IPS-18a (cell line): Measurements from ENCODE around the gene LILRB5.
"Not testable (repeated sequence)": the region's sequence is repeated elsewhere in the genome, so short reads cannot be mapped to it uniquely, and the experiment has no call there.

ENCODE experiments used
- H3K27ac ChIP-seq: one replicate; pipeline ENCODE4 v1.5.1; 2013; ENCODE audit warnings: low read length
- H3K27me3 ChIP-seq: one replicate; pipeline ENCODE4 v1.6.1; 2013; ENCODE audit warnings: mild to moderate bottlenecking, low read length; ENCODE audit not compliant: control insufficient read depth, insufficient read depth
- H3K36me3 ChIP-seq: one replicate; pipeline ENCODE4 v1.6.1; 2013; ENCODE audit warnings: low read depth, low read length; ENCODE audit not compliant: control insufficient read depth
- H3K4me1 ChIP-seq: one replicate; pipeline ENCODE4 v1.6.1; 2013; ENCODE audit warnings: low read depth, low read length; ENCODE audit not compliant: control insufficient read depth
- H3K4me3 ChIP-seq: one replicate; pipeline ENCODE4 v1.5.1; 2013; ENCODE audit warnings: low read length
- H3K9ac ChIP-seq: one replicate; pipeline ENCODE4 v1.6.1; 2013; ENCODE audit warnings: mild to moderate bottlenecking, low read length, moderate library complexity
- H3K9me3 ChIP-seq: one replicate; pipeline ENCODE4 v1.6.1; 2013; ENCODE audit warnings: low read depth, low read length; ENCODE audit not compliant: control insufficient read depth

LILRB5 gene

DNA sequence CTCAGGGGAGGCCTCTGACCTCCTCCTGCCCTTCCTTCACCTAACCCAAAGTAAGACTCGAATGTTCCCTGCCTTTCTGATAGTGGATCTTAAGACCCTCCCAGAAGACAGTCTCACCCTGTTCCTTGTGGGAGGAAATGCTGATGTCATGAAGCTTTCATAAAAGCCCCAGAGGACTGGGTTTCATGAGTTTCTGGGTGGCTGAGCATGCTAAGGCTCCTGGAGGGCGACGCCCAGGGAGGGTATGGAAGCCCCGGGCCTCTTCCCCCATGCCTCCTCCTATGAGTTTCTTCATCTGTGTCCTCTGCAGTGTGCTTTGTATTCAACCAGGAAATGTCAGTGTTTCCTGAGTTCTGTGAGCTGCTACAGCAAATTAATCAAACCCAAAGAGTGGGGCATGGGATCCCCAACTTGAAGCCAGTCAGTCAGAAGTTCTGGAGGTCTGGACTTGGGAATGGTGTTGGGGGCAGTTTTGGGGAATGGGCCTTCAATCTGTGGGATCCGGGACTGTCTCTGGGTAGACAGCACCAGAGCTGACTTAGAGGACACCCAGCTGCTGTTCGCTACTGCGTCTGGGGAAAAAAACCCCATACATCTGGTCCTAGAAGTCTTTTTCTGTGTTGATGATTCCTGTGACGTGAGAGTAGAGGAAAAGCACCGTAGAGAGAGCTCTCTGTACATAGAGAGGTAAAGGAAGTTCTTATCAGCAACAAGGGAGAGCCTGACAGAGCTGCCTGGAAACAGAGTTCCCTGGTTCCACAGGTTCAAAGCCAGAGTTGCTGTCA is 25.8 kb upstream of the LILRB5 start:
- no peaks in the 10 kb centered on the region for H3K36me3 ChIP-seq
- no peaks in the 10 kb centered on the region for H3K27me3 ChIP-seq
- no peak overlapping the region for H3K4me3 ChIP-seq
- H3K27ac ChIP-seq, result no peak overlapping the region
- no peaks in the 10 kb centered on the region for H3K9me3 ChIP-seq
- no peak overlapping the region for H3K9ac ChIP-seq
- H3K4me1 ChIP-seq, result no peaks in the 10 kb centered on the region

DNA sequence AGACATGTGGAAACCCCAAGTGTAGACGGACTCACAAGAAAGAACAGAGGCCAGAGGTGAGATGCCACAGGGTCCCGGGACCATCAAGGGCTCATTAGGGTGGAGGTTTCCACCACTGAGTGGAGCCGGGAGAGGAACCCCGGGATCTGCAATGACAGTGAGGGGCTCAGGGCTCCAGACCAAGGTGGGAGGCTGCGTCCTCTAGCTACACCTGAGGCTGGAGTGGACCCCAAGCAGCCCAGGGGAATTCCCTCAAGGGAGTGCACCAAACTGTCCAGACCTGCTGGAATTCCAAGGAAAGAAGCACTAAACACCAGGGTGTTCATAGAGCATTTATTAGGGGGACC is 24.6 kb upstream of the LILRB5 start:
- H3K27me3 ChIP-seq, H3K9ac ChIP-seq, H3K36me3 ChIP-seq, H3K4me1 ChIP-seq, H3K27ac ChIP-seq, H3K4me3 ChIP-seq, H3K9me3 ChIP-seq: not testable (repeated sequence)

DNA sequence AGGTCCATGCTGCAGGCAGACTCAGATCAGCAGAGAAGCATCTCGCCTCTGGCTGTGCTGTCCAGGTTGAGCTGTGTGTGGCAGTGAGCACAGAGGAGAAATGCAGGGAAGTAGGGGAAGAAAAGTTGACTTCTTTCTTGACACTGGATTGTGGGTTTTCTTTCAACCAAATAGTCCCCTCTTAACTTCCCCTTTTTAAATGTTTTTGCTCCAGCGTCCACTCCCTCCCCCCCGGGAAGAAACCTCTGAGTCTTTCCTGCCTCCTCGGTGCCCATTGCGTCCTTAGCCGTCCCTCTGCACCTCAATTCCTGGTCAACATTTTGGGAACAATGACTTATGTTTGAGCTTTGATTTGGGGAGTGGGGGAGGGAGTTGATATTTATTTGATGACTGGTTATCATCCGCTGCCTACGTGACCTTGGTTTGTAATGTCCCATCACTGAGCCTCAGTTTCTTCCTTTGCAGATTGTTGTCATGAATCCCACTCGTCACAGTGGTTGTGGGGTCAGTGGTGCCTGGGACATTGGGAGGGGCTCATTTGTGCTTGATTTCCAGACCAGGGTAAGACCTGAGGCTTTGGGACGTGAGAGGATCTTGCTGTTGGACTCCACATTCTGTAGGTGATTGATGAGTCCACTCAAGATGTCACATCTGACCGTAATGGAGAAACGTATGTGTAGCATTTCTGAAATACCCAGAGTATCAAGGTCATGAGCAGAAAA is 24.1 kb upstream of the LILRB5 start, which contains the start of gene LILRB2:
Gene LILRB2, minus strand, starts transcription at position 104 of the 722 bp plus-strand sequence. CDS start 614 bp downstream, outside the sequence.
- Histone ChIP-seq H3K9me3 (no peaks in the 10 kb centered on the region), H3K9ac (no peak within 1 kb of the TSS), H3K4me3 (no peak within 1 kb of the TSS), H3K27ac (no peak within 1 kb of the TSS), H3K36me3 (no peaks in the 10 kb centered on the region), H3K4me1 (no peaks in the 10 kb centered on the region), H3K27me3 (no peaks in the 10 kb centered on the region)

DNA sequence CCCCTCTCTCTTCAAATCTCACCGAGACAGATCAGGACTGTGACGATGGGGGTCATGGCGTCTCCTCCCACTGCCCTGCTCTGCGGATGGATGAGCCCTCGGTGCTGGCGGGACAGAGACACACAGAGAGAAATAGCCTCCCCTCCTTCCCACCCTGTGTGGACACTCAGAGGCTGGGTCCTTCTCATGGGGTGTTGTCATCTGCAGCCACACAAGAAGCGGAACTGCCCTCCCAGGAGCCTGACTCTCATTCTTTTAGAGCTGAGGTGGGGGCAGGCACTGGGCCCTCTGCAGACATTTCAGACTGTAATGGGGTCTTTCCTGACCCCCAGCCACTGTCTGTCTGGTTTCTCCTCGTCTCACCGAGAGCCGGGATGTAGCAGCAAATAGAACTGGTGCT is 23.4 kb upstream of the LILRB5 start:
- not testable (repeated sequence) for H3K27ac ChIP-seq, H3K9me3 ChIP-seq, H3K4me1 ChIP-seq, H3K4me3 ChIP-seq, H3K27me3 ChIP-seq, H3K9ac ChIP-seq, H3K36me3 ChIP-seq

DNA sequence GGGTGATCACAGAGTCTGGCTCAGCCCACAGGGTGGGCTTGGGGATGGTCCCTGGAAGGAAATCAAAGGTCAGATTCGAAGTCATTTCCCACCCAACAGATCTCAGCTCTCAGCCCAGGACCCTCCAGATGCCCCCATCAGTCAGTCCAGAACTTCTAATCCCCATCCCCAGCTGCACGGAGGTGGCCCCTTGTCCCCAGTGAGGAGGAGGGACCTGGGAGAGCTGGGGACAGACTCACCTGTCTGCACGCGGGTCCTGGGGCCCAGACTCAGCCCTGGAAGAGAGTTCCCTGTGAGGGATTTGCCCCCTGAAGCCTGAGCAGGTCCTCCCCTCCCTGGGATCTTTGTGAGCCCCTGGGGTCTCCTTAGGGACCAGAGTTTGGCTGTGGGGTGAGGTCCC is 23.0 kb upstream of the LILRB5 start:
- not testable (repeated sequence) for H3K27ac ChIP-seq, H3K27me3 ChIP-seq, H3K4me1 ChIP-seq, H3K9me3 ChIP-seq, H3K9ac ChIP-seq, H3K4me3 ChIP-seq, H3K36me3 ChIP-seq

DNA sequence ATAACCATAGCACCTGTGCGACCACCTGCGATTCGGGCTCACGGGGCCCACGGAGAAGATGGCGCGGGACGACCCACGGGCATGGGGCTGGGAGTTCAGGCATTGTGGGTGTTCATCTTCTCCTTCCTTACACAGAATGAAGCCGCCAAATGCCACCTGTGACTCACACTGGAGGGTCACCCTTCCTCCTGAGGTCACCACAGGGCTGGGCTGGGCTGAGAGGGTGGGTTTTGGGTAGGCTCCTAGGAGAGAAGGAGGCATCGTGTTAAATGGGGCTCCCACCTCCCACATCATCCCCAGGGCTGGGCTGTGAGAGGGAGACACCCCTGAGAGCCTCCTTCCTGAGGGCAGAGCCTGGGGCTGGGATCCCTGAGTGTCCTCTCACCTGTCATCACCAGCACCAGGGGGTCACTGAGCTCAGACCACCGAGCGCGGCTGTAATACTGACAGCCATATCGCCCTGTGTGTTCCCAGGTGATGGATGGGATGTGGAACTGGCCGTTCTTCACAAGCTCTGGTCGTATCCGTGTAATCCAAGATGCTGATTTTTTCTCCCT is 22.4 kb upstream of the LILRB5 start:
- H3K9me3 ChIP-seq, result no peaks in the 10 kb centered on the region
- no peak overlapping the region for H3K4me3 ChIP-seq
- H3K27me3 ChIP-seq, result no peaks in the 10 kb centered on the region
- H3K36me3 ChIP-seq, result no peaks in the 10 kb centered on the region
- H3K27ac ChIP-seq, result no peak overlapping the region
- H3K4me1 ChIP-seq, result no peaks in the 10 kb centered on the region
- H3K9ac ChIP-seq, result no peak overlapping the region

DNA sequence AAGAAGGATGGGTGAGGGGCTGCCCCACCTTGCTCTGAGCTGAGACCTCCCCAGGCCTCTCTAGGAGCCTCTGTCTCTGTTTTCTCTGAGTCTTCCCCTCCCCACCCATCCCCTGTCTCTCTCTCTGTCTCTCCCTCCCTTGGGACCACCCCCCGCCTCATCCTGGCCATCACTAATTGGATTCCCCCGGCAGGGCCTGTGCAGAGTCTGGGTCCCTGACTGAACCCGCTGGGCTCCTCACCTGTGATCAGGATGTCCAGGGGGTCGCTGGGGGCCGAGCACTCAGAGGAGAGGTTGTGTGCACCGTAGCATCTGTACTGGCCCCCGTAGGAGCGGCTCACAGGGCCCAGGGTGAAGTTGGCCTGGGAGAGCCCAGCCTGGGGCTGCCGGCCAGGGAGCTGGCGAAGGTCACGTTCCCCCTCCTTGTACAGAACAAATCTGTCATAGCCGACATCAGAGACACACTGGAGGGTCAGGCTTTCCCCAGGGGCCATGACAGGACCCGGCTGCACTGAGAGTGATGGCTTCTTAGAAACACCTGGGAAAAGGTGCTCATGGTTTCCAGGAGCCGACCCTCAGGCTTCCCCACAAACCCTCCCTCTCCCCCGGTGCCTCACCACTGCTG is 21.6 kb upstream of the LILRB5 start:
- H3K4me1 ChIP-seq, H3K27ac ChIP-seq, H3K4me3 ChIP-seq, H3K9me3 ChIP-seq, H3K27me3 ChIP-seq, H3K9ac ChIP-seq, H3K36me3 ChIP-seq: not testable (repeated sequence)

DNA sequence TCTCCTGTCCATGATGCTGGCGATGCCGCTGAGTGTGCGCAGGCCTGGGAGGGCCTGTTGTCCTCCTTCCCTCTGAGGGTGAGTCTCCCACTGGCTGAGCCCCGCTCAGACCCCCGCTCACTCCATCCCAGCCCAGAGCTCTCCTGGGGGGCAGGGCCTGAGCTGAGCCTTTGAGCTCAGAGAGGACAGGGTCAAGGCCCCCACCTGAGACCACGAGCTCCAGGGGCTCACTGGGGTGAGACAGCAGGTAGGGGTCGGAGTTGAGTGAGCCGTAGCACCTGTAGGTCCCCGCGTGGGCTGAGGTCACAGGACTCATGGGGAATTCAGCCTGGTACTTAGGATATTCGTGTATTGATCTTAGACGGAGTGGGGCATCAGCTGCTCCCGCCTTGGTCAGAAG is 21.0 kb upstream of the LILRB5 start:
- not testable (repeated sequence) for H3K27me3 ChIP-seq, H3K4me1 ChIP-seq, H3K9ac ChIP-seq, H3K36me3 ChIP-seq, H3K9me3 ChIP-seq, H3K4me3 ChIP-seq, H3K27ac ChIP-seq

DNA sequence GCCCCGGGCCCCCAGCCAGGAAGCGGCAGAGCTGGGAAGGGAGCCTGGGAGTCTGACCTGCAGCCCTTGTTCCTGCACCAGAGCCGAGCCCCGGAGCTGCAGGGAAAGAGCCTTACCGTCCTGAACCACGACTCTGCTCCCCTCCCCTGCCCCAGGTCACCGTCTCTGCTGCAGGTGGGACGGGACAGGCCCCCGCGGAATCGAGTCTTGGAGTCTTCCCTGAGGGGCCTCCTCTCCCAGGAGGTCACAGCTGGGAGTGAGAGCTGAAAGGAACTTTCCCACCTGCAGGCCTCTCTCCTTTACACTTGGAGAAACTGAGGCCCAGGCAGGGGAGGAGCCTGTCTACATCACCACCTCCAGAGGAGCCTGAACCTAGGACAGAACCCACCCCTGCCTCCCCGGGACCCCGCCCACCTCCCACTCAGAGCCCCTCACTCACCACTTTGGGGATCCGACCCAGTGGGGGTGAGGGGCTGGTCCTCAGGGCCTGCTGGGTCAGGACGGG is 20.1 kb upstream of the LILRB5 start:
- H3K4me1 ChIP-seq, H3K9ac ChIP-seq, H3K27ac ChIP-seq: not testable (repeated sequence)

DNA sequence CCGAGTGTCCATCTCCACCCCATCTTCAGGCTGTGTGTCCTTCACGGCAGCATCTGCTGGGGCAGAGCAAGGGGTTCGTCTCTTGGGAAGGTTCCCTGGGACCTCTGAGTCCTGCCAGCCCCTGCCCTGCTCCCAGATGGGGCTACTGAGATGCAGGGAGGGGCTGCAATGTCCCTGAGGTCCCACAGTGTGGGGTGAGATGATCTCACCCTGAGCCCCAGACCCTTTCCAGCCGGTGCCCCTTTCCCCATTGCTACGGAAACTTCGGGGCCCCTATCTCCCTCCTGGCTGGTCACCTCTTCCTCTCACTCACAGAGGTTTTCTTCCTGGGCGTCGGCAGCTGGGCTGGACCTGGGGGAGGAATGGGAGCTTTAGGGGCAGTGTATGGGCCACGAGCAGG is 18.9 kb upstream of the LILRB5 start:
- Histone ChIP-seq H3K4me3 (no peak overlapping the region), H3K36me3 (no peaks in the 10 kb centered on the region), H3K9ac (no peak overlapping the region), H3K27me3 (no peaks in the 10 kb centered on the region), H3K9me3 (no peaks in the 10 kb centered on the region), H3K4me1 (no peaks in the 10 kb centered on the region), H3K27ac (no peak overlapping the region)

More for the DNA sequence above, 20.1 kb upstream of the LILRB5 start:
- not testable (repeated sequence) for H3K27me3 ChIP-seq, H3K9me3 ChIP-seq, H3K36me3 ChIP-seq, H3K4me3 ChIP-seq

DNA sequence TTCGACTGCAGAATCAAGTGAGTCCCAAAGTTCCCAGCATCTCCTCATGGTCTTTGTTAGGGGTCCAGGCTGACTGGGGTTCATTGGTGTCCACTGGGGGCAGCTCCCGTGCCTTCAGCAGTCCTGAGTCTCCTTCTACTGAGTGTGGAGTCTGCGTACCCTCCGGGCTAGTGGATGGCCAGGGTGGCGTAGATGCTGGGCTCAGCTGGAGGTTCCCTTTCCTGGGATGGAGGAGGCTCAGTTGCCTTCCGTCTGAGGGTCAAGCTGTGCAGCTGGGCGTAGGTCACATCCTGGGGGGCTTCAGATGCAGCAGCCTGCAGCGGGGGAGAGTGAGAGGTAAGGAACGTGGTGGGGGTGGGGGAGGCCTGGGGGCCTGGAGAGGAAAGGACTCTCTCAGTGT is 17.4 kb upstream of the LILRB5 start:
- H3K9ac ChIP-seq, H3K27ac ChIP-seq, H3K36me3 ChIP-seq, H3K4me3 ChIP-seq, H3K27me3 ChIP-seq, H3K9me3 ChIP-seq, H3K4me1 ChIP-seq: not testable (repeated sequence)
